ENCODE measurements around the gene GRAMD4.

DNA sequence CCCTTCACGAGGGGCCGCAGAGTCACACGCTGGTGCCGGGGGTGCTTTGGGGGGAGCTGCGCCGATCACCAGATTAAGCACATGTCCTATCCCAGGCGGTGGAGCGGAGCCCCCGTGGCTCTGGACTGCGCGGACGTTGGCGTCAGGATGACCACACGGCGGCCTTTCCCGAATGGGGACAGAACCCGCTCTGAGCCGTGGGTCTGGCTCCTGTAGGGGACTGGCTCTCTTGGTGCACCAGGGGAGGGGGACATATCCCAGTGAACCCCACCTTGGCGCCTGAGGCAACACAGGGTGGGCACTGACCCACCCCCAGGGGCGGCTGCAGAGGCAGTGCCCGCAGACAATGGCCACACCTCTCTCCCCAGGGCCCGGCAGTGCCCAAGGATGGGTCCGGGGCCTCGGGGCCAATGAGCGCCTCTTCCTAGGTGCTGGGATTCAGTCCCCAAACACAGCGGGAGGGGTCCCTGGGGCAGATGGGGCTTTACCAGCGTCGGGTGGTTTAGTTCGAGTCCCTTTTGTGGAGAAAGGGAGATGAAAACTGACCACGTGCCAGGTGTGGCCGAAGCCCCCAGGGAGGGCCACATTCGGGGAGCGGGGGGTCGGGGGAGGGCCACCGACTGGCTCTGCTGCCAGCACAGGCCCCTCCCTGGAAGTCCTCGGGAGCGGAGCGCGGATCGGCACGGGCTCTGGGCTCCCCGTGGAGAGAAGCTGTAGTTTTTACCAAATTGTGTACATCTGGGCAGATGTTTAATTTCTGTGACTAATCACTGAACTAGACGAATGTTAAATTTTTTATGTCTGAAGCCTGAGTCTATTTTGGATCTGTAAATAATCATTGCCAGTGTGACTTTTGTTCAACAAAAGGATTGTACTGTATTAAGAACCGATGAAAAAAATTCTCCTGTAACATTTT is 58.9 kb downstream of the GRAMD4 start:
- TF ChIP-seq, protein P1, sequence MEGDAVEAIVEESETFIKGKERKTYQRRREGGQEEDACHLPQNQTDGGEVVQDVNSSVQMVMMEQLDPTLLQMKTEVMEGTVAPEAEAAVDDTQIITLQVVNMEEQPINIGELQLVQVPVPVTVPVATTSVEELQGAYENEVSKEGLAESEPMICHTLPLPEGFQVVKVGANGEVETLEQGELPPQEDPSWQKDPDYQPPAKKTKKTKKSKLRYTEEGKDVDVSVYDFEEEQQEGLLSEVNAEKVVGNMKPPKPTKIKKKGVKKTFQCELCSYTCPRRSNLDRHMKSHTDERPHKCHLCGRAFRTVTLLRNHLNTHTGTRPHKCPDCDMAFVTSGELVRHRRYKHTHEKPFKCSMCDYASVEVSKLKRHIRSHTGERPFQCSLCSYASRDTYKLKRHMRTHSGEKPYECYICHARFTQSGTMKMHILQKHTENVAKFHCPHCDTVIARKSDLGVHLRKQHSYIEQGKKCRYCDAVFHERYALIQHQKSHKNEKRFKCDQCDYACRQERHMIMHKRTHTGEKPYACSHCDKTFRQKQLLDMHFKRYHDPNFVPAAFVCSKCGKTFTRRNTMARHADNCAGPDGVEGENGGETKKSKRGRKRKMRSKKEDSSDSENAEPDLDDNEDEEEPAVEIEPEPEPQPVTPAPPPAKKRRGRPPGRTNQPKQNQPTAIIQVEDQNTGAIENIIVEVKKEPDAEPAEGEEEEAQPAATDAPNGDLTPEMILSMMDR (IDR thresholded peaks at IDR 0.05 in 2 of 3, conservative IDR thresholded peaks at IDR 0.05 in 1 of 3; ENCODE audit: control insufficient read depth in 2 of 3, extremely low read depth in 1 of 3, insufficient read depth in 1 of 3, low read depth in 3 of 3, low read length in 3 of 3), result no peak
- TF ChIP-seq SIN3A (IDR thresholded peaks at IDR 0.05; ENCODE audit: low read depth, low read length) (no peak), POLR2AphosphoS5 (IDR thresholded peaks at IDR 0.05; ENCODE audit: low read length) (no peak), RAD21 (IDR thresholded peaks at IDR 0.05; ENCODE audit: insufficient read depth, low read depth, low read length) (no peak), TCF12 (IDR thresholded peaks at IDR 0.05; ENCODE audit: low read depth, low read length) (no peak), MTA2 (IDR thresholded peaks at IDR 0.05; ENCODE audit: low read depth) (no peak), RCOR1 (conservative IDR thresholded peaks at IDR 0.05; ENCODE audit: low read depth, low read length) (no peak), SMAD5 (IDR thresholded peaks at IDR 0.05; ENCODE audit: low read depth) (no peak), ZSCAN29 (IDR thresholded peaks at IDR 0.05) (no peak), ASH2L (IDR thresholded peaks at IDR 0.05; ENCODE audit: borderline replicate concordance, low read depth) (no peak)
- TF ChIP-seq, protein P2, sequence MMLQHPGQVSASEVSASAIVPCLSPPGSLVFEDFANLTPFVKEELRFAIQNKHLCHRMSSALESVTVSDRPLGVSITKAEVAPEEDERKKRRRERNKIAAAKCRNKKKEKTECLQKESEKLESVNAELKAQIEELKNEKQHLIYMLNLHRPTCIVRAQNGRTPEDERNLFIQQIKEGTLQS (IDR thresholded peaks at IDR 0.05; ENCODE audit: borderline replicate concordance, extremely low read depth, low read depth, low read length), result no peak
- TF ChIP-seq, protein P3, sequence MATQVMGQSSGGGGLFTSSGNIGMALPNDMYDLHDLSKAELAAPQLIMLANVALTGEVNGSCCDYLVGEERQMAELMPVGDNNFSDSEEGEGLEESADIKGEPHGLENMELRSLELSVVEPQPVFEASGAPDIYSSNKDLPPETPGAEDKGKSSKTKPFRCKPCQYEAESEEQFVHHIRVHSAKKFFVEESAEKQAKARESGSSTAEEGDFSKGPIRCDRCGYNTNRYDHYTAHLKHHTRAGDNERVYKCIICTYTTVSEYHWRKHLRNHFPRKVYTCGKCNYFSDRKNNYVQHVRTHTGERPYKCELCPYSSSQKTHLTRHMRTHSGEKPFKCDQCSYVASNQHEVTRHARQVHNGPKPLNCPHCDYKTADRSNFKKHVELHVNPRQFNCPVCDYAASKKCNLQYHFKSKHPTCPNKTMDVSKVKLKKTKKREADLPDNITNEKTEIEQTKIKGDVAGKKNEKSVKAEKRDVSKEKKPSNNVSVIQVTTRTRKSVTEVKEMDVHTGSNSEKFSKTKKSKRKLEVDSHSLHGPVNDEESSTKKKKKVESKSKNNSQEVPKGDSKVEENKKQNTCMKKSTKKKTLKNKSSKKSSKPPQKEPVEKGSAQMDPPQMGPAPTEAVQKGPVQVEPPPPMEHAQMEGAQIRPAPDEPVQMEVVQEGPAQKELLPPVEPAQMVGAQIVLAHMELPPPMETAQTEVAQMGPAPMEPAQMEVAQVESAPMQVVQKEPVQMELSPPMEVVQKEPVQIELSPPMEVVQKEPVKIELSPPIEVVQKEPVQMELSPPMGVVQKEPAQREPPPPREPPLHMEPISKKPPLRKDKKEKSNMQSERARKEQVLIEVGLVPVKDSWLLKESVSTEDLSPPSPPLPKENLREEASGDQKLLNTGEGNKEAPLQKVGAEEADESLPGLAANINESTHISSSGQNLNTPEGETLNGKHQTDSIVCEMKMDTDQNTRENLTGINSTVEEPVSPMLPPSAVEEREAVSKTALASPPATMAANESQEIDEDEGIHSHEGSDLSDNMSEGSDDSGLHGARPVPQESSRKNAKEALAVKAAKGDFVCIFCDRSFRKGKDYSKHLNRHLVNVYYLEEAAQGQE (IDR thresholded peaks at IDR 0.05; ENCODE audit: low read depth, low read length), result no peak
